Measurements from ENCODE around the gene NDFIP1.

Gene NDFIP1

DNA sequence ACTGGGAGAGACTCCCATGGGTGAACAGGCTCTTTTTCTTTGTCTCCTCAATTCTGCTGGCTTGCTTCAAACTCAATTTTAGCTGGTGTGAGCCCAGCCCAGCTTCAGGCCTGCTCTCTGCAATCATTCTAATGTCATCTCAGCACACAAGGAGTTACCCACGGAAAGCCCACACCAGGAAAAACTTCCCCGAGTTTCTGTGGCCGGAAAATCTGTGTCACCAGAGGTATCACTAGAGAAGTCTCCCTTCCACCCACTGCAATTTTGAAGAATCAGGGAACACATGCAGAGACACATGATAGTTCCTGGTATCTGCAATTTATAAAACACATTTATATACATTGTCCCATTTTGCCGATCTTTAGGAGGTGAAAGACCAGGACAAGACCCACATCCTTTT is 13.5 kb upstream of the NDFIP1 start:
- DNase-seq, result no peak

DNA sequence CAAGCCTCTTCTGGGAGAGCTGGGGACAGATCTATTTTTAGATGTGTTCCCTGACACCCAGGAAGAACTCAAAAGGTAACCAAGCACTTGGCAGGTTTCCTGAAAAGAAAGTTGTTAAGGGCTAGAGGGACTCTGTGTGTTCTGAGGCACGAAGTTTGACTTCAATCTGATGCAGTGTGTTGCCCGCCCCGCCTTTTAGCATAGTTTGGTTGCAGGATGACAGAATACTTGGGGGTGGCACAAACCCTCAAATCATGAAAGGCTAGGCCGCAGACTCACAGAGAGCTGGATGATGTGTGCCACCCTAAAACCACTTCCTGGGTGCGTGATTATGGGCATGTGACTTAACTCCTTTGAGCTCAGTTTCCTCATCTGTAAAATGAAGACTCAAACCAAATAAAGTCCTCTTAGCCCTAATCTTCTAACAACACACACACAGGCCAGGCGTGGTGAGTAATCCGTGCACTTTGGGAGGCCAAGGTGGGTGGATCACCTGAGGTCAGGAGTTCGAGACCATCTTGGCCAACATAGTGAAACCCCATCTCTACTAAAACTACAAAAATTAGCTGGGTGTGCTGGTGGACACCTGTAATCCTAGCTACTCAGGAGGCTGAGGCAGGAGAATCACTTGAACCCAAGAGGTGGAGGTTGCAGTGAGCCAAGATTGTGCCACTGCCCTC is 12.8 kb upstream of the NDFIP1 start:
- DNase-seq, result no peak

DNA sequence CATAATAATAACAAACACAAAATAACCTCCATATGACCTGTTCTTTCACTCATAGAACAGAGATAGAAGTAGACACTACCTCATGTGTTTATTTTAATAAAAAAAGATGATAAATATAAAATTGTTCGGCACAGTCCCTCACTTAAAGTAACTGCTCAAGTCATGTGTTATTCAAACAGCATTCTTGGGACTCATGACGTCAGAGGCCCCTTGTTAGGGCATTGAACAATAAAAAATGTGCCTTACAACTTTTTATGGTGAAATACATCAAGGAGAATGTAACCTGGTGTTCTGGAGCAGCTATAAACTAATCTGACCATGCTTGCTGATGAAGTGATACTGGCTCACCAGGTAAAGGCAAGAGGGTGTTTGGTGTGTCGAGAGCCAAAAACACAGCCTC is 12.2 kb upstream of the NDFIP1 start:
- no peak for DNase-seq

DNA sequence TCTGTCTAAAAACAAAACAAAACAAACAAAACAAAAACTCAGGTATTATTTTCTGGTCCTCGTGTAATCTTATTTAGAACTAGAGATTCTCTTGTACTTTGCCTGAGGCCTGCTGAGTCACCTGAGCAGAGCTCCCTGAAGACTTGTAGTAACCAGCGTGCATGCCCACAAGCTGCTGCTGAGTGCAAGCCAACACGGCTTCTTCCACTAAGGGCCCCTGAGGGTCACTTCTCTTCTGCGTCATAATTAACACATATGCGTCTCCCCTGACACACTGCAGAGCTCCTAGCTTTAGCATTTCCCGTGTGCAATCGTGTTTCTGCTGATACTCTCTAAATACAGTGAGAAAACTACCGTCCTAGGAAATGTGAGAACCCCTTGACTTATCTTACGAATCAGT is 10.9 kb upstream of the NDFIP1 start:
- DNase-seq, result no peak

DNA sequence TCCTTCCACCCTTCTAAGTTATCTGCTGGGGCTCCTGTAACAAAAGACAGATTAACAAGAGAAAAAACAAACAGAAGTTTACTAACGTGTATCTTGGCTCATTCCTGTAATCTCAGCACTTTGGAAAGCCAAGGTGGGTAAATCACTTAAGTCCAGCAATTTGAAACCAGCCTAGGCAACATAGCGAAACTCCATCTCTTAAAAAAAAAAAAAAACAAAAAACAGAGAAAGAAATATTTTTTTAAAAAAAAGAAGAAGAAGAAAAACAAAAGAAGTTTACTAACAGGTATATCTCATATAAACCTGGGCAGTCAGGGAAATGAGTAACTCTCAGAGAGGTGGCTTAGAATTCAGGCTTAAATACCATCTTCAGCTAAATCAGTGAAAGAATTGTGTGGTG is 10.3 kb upstream of the NDFIP1 start:
- no peak for DNase-seq

DNA sequence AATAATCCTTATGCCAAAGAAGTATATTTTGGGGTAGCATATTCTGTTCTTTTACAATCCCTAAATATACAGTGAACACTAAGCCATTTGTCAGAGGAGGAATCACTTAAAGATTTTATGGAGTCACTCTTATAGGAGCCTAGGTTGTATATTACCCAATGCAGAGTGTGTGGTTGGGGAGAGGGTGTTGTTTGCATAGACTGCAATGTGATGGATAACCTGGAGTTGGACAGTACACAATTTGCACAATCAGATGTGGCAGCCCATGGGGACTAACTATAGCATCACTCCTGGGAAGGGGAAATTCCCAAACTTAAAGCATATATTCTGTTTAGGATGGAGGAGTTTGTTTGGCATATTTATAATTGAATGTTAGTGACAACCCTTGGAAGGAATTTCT is 9.6 kb upstream of the NDFIP1 start:
- DNase-seq, result no peak

DNA sequence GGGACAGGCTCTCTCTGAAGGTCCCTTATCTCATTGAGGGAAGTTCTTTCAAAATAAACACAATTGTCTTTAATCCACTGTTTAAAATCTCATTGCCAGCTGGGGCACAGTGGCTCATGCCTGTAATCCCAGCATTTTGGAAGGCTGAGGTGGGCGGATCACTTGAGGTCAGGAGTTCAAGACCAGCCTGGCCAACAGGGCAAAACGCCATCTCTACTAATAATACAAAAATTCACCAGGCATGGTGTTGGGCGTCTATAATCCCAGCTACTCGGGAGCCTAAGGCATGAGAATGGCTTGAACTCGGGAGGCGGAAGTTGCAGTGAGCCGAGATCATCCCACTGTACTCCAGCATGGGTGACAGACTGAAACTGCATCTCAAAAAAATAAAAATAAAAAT is 8.3 kb upstream of the NDFIP1 start:
- no peak for DNase-seq

DNA sequence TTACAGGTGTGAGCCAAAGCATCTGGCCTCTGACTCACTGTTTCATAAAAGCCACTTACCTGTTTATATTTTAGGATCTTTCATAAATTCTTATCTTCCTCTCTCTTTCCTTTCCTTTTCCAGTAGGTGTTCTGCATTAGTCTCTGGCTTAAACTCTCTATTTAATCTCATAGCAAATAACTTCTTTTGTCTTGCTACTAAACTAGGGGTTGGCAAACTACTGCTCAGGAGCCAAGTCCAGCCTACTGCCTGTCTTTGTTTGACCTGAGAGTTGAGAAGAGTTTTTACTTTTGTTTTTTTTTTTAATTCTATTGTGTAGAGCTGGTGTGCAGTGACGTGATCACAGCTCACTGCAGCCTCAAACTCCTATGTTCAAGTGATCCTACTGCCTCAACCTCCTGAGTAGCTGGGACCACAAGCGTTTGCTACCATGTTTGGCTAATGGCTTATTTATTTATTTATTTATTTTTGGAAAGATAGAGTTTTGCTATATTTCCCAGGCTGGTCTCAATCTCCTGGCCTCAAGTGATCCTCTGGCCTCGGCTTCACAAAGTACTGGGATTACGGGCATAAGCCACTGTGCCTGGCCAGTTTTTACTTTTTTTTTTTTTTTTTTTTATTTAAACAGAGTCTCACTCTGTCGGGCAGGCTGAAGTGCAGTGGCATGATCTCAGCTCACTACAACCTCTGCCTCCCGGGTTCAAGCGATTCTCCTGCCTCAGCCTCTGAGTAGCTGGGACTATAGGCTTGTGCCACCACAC is 5.4 kb upstream of the NDFIP1 start:
- no peak for DNase-seq

DNA sequence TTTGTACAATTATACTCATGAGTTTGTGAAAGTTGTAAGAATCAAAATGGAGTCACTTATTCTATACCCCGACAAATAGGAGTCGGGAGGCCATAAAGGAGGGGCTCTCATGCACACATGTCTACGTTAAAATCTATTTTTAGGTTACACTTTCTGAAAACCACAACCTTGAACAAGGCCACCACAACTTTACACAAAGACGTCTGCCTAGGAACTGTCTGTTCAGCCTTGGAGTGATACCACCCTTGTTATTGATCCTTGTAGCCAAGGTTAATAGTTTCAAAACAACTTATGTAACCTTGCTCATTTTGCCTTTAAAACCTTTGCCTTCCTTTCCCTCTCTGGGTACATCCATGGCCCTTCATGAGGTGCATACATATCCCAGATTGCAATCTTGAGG is 4.1 kb upstream of the NDFIP1 start:
- DNase-seq, result no peak

DNA sequence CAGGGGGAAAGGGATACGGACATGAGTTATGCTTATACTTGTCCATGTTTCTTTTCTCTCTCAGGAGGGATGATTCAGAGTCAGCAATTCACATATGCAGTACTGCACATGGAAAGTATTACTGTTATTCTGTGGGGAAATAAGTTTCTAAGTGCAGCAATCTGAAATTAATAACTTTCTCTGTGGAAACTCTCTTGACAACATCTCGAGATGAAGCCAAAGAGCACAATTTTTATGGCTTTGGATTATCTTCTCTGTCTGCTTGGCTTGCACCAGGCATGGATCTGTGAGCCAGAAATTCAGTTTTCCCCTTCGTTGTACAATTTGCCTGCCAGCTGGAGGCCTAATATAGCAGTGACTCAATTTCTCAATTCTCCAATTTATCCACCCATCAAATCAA is 2.5 kb upstream of the NDFIP1 start:
- DNase-seq, result no peak

DNA sequence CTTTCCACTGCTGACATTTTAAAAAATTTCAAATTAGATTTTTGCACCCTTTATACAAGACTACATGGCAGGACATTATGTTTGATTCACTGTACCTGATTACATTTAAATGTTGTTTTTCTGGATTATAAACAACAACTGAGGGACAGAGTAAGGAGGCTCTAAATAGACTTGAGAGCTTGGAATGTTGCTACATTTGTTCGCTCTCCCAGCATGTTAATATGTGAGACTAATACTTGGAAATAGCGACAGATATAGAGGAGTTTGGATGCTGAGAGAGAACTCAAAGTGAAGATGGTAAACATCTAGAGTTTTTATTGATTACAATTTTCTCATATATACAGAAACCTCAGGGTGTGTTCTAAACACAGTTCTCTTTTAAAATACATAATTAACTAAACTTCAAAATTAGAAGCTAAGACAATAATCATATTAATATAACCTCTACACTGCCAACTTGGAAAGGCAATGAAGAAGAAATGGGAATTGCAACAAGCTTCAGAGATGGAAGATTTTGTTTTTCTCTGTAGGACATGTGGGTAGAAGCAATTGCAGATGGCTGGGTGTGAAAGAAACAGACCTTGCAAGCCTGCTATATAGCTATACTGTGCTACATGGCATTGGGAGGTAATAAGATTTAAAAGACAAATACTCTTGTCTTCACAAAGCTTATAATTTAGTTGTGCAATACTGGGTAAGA is 1.4 kb upstream of the NDFIP1 start:
- DNase-seq, result no peak

DNA sequence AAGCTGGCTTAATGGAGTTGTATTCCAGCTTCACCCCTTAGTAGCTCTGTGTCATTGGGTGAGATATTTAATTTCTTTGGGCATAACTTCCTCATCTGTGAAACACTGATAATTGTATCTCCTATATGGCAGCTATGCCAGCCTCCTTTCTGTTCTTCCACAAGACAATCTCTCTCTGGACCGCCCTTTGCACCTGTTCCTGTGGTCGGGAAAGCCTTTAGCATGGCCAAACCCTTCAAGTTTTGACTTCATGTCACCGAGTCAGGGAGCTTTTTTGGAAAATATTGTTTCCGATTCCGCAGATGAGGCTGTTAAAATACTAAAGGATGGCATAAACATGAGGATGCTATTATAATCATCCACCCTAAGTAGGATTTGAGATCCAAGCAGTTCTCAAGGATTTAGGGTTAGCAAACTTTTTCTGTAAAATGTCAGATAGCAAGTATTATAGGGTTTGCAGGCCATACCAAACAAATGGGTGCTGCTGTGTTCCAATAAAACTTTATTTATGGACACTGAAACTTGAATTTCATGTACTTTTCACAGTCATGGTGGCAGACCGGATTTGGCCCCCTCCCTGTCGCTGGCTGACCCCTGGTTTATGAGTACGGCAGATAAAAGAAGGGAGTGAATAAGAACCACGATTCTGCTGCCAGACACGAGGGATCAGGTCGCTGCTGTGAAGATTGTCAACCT is 695 bp upstream of the NDFIP1 start:
- peak; percentile 16 for DNase-seq

DNA sequence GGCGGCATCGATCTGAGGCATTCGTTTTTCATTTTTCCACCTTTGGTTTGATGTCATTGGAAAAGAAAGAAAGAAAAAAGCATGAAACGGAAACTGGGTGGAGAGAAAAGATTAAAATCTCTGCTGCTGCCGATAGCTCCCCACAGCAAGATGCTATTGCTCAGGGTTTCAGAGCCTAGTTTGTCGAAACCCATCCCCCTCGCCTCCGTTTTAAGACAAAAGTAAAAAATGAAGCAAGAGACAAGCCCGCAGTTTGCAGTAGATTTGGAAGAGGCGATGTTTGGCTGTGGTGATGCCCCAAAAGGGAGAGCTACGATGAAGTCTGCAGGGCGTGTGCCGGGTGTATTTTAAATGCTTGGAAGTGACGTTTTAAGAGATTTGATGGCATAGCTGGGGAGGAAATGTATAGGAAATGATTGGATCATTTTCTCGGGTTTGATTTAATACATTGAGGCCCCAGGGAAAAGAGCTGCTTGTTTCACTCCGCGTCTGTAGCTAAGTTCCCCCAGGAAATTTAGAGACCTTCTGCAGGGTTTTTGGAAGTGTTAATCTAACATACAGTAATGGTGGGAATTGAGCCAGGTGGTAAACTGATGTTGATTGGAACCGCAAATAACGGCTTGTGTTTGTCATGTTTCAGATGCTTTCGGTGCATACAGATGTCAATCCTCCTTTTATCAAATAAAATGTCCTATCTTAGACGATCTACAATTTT is 909 bp downstream of the NDFIP1 start:
- DNase-seq, result no peak

DNA sequence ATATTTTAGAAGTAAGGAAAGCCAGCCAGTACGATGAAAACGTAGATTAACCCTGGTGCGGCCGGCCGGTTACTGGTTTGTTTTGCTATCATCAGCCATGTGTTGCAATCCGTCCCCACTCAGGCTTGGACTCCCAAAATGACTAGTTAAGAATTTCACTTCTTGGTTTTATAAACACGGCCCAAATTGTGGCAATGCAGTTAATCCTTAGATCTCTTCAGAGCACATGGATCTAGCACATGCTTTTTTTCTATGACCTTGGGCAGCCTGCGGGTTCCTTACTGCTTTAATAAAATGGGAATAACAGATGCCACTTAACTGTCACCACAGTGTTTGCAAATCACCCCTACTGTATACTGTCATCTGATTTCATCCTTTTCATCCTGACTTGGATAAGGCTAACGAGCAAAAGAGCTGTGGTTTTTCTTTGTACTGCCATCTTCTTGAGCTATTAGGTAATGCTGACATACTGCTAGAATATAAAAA is 1.5 kb downstream of the NDFIP1 start:
- DNase-seq, result no peak

DNA sequence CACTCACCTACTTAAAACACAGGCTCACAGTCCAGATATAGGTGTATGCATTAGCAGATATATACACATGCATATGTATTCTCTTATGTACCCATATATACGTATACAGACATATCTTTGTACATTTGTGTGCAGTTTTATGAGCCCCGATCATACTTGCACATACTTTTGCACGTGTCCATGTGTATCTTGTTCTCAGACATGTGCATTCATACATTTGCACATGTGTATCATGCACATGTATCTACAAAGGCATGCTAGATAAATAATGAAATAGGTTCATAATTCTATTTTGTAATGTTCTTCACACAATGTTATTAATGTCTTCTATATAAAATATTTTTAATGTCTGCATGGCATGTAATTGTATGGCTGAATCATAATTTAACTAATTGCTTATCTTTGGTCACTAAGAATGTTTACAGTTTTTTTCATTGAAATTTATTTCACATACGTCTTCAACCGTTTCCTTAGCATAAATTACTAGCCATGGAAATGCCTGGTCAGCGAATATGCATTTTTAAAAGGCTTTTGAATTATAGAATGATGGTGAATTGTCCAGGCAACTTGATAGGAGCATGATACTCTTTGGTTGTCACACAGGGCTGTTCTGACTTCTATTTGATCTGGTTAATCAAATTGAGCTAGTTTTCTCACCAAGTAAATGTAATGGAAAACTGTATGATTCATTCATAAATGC is 2.6 kb downstream of the NDFIP1 start:
- no peak for DNase-seq

DNA sequence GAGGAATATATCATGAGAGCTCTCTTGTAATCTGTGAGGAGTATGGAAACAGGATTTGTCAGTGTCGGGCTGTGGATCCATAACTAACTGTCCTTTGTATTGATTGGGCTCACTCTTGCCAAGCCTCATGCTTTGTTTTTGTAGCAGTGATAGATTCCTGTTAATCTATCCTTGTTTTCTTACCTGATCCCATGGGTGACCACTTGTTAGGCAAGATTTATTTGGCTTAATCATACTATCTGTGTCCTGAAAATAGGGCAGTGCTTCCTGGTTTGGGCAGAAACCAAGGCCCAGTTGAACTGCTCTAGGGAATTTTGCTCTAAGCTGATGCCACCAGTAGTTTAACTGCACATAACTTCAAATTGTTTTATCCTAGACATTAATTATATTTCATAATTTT is 6.1 kb downstream of the NDFIP1 start:
- DNase-seq, result no peak

DNA sequence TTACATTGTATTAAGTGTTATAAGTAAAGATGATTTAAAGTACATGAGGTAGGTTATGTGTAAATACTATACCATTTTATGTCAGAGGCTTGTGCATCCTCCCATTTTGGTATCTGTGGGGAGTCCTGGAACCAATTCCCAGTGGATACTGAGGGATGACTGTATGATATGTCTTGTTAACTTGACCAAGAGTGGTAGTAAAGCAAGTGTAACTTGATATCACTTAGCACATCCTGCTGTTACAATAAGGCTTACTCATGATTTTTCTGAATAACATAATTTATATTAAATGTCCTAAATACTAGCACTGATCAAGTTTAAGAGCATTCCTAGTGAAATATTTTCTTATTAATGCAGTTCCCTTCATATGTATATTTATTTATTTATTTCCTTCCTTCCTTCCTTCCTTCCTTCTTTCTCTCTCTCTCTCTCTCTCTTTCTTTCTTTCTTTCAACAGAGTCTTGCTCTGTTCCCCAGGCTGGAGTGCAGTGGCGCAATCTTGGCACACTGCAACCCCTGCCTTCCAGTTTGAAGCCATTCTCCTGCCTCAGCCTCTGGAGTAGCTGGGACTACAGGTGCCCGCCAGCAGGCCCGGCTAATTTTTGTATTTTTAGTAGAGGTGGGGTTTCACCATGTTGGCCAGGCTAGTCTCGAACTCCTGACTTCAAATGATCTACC is 7.5 kb downstream of the NDFIP1 start:
- DNase-seq, result no peak

DNA sequence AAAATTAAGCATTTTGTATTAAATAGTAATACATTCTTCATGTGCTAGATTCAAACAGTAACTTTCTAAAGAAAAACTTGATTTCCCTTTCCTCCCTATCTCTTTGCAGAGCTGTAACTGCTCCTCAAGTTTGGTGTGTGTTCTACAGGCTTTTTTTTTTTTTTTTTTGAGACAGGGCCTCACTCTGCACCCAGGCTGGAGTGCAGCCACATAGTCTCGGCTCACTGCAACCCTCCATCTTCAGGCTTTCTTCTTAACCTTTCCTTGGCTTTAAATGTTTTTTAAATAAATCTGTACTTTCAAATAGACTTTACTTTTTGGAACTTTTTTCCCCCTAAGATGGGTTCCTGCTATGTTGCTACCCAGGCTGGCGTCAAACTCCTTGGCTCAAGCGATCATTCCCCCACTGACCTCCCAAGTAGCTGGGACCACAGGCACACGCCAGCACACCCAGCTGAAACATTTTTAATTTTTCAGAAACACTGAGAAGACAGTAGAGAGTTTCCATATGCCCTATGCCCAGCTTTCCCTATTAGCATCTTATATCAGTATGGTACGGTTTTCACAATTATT is 9.1 kb downstream of the NDFIP1 start:
- DNase-seq, result no peak

DNA sequence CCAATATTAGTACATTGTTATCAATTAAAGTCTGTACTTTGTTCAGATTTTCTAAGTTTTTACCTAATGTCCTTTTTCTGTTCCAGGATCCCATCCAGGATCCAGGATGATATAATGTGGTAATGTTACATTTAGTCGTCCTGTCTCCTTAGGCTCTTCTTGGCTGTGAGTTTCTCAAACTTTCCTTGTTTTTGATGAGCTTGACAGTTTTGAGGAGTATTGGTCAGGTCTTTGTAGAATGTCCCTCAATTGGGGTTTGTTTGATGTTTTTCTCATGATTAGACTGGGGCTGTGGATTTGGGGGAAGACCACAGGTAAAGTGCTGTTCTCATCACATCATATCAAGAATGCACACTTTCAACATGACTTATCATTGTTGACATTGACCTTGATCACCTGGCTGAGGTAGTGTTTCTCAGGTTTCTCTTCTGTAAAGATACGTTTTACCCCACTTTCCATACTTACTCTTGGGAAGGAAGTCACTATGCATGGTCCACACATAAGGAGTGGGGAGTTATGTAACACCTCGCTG is 9.6 kb downstream of the NDFIP1 start:
- DNase-seq, result no peak

DNA sequence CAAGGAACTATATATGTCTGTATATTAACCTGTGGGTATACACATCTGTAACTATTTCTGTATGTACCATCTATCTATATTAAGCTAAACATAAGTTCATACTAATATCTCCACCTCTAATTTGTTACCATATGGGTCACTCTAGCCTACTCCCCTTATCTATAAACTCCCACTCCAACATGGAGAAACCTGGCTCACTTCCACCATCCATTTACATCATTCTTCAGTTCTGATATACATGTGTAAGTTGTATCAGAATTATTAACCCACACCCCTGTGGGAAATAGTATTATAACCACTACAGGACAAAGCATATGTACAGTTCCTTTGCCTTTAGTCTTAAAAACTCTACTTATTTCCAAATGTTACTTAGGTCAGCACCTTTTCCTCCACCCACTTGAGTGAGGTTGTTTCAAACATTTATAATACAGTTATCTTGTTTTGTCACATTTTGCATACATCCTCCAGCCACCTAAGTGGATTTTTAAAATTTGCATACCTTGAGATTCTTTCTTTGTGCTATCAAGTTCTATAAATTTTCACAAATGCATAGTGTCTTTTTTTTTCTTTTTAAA is 10.6 kb downstream of the NDFIP1 start:
- no peak for DNase-seq

Measured in GDM1 (cell line).